ENCODE results near the gene RALGAPA2.

GRCh38 chr20:20415321-20415720, 297.1 kb downstream of the RALGAPA2 start:
- TF ChIP-seq CREM (IDR thresholded peaks at IDR 0.05) (no peak), CREM (CRISPR knock-in tag; IDR thresholded peaks at IDR 0.05) (no peak), GPBP1L1 (CRISPR knock-in tag; IDR thresholded peaks at IDR 0.05) (no peak), MYNN (CRISPR knock-in tag; IDR thresholded peaks at IDR 0.05; ENCODE audit: low read depth) (no peak), NFATC3 (CRISPR knock-in tag; IDR thresholded peaks at IDR 0.05) (no peak), ADNP (CRISPR knock-in tag; IDR thresholded peaks at IDR 0.05) (no peak), POLR2A (IDR thresholded peaks at IDR 0.05; ENCODE audit: insufficient read depth in 1 of 2, low read depth in 2 of 2, low read length in 2 of 2) (no peak), REPIN1 (CRISPR knock-in tag; IDR thresholded peaks at IDR 0.05; ENCODE audit: borderline replicate concordance, low read depth) (no peak)
- TF ChIP-seq, protein P1, sequence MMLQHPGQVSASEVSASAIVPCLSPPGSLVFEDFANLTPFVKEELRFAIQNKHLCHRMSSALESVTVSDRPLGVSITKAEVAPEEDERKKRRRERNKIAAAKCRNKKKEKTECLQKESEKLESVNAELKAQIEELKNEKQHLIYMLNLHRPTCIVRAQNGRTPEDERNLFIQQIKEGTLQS (CRISPR knock-in tag; IDR thresholded peaks at IDR 0.05) = no peak
- TF ChIP-seq, protein P2, sequence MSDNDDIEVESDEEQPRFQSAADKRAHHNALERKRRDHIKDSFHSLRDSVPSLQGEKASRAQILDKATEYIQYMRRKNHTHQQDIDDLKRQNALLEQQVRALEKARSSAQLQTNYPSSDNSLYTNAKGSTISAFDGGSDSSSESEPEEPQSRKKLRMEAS (IDR thresholded peaks at IDR 0.05) = no peak
- TF ChIP-seq, protein P3, sequence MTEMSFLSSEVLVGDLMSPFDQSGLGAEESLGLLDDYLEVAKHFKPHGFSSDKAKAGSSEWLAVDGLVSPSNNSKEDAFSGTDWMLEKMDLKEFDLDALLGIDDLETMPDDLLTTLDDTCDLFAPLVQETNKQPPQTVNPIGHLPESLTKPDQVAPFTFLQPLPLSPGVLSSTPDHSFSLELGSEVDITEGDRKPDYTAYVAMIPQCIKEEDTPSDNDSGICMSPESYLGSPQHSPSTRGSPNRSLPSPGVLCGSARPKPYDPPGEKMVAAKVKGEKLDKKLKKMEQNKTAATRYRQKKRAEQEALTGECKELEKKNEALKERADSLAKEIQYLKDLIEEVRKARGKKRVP (CRISPR knock-in tag; IDR thresholded peaks at IDR 0.05) = no peak
- TF ChIP-seq, protein P4, sequence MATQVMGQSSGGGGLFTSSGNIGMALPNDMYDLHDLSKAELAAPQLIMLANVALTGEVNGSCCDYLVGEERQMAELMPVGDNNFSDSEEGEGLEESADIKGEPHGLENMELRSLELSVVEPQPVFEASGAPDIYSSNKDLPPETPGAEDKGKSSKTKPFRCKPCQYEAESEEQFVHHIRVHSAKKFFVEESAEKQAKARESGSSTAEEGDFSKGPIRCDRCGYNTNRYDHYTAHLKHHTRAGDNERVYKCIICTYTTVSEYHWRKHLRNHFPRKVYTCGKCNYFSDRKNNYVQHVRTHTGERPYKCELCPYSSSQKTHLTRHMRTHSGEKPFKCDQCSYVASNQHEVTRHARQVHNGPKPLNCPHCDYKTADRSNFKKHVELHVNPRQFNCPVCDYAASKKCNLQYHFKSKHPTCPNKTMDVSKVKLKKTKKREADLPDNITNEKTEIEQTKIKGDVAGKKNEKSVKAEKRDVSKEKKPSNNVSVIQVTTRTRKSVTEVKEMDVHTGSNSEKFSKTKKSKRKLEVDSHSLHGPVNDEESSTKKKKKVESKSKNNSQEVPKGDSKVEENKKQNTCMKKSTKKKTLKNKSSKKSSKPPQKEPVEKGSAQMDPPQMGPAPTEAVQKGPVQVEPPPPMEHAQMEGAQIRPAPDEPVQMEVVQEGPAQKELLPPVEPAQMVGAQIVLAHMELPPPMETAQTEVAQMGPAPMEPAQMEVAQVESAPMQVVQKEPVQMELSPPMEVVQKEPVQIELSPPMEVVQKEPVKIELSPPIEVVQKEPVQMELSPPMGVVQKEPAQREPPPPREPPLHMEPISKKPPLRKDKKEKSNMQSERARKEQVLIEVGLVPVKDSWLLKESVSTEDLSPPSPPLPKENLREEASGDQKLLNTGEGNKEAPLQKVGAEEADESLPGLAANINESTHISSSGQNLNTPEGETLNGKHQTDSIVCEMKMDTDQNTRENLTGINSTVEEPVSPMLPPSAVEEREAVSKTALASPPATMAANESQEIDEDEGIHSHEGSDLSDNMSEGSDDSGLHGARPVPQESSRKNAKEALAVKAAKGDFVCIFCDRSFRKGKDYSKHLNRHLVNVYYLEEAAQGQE (IDR thresholded peaks at IDR 0.05; ENCODE audit: borderline replicate concordance in 1 of 2, low read depth in 1 of 2, low read length in 2 of 2) = no peak

Data from HepG2 (cell line).